GM18517 (cell line): Measurements from ENCODE around the gene USP9X.
"Not testable (repeated sequence)": the region's sequence is repeated elsewhere in the genome, so short reads cannot be mapped to it uniquely, and the experiment has no call there.

Source experiments
- ATAC-seq: cut with Tn5 transposase; IDR thresholded peaks from one replicate; pipeline ENCODE4 v1.9.1; 2021; ENCODE audit warnings: mild to moderate bottlenecking, moderate library complexity; ENCODE audit not compliant: unreplicated experiment

Gene USP9X

DNA sequence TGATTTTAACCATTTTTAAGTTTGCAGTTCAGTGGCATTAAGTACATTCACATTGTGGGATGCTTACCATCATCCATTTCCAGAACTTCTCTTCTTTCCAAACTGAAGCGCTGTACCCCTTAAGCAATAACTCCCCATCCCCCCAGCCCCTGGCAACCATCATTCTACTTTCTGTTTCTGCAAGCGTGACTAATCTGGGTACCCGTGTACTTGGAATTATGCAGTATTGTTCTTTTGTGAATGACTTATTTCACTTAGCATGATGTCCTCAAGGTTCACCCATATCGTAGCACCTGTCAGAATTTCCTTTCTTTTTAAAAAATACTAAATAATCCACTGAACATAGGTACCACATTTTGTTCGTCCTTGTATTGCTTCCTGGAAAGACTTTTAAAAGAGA lies 32.9 kb downstream of the USP9X start:
- no peak for ATAC-seq

DNA sequence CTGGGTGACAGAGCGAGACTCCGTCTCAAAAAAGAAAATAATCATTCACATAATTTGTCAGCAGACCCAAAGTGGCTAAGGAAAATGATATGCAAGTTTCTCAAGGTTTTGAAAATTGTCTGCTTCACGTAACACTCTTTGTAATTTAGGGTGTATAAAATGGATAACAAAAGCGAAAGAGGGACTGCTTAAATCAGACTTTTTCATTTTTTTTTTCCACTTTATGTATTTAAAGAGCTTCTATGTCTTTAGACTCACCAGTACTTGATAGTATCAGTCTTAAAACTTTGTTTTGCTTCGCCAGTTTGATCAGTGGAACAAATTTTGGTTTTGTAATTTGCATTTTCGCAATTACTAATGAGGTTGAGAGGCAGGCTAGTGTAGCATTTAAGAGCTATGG lies 34.6 kb downstream of the USP9X start:
- ATAC-seq, result no peak

DNA sequence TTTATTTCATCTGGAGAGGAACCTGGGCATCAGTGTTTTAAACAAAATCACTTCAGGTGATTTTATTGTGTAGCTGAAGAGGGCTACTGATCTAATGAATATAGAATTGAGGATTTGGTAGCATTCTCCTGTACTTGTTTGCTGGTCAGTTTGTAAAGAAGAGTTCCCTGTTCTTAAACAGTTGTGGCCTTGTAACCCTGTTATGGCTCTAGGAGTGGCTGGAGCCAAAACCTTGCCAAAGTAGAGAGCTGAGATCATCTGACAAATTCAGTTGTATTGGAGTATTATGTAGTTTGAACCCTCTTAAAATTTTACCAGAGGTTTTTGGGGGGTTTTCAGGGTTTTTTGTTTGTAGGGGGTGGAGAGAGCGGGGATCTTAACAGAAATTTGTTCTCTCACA lies 36.5 kb downstream of the USP9X start:
- ATAC-seq, result no peak

DNA sequence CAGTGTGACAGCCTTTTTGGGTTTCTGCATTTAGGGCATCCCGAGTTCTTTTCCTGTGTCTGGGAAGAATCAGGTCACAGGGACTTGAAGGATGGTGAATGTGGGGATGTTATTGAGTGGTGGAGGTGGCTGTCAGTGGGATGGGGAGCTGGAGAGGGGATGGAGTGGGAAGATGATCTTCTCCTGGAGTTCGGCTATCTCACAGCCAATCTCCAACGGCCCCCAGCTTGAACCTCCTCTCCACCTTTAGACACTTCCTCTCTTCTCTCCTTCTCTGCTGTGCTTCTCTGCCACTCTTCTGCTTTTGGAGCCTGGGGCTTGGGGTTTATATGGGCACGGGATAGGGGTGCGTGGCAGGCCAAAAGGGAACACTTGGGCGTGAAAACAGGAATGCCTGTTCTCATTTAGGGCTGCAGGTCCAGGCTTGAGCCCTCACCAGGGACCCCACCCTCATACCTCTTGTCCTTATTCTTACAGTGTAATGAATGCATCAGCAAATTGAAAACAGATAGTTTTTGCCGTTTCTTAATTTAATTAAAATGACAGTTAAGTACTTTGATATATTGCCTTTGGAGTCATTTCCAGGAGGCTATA lies 37.5 kb downstream of the USP9X start:
- no peak for ATAC-seq

DNA sequence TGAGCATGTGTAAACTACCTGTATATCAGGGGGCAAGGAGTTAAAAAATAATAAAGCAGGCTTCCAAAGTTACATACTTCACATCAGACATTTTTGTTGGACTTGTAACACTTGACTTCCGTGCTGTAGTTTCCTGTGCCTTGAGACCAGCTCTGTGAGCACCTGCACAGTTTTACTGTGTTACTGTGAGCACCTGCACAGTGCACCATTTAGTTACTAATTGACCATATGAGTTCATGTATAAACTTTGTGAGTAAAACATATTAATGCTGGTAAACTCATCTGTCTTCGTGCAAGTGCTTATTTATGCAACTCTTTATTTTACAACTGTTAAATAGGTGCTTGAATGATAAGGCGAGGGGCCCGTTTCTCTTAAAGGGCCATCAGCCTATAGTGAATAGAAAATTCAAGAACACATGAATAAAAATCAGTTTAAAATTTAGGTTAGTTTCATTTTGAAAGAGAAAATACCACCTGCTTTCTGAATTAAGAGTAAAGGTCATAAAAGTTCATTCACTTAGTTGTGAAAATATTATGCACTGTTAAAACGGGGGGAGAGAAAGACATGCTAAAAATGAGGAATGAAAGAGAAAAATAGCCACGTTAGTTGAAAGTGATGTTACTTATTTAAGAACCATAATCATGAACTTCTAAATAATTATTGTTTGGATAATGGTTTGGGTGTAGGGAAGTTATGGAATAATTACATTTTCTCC lies 42.4 kb downstream of the USP9X start:
- peak; percentile 53 for ATAC-seq

DNA sequence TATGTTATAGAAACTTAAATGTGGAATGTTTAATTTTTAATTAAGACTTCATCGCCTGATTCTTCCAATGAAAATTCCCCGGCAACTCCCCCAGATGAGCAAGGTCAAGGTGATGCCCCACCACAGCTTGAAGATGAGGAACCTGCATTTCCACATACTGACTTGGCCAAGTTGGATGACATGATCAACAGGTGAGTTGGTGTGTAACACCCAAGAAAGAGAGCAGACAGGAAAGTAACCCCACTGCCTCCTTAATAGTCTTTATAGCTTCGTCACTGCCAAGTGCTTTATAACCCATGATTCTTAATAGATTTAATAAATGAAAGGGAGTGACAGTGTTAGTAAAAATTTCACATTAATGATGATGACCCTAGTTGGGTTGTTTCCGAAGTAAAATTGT lies 43.7 kb downstream of the USP9X start:
- no peak for ATAC-seq

DNA sequence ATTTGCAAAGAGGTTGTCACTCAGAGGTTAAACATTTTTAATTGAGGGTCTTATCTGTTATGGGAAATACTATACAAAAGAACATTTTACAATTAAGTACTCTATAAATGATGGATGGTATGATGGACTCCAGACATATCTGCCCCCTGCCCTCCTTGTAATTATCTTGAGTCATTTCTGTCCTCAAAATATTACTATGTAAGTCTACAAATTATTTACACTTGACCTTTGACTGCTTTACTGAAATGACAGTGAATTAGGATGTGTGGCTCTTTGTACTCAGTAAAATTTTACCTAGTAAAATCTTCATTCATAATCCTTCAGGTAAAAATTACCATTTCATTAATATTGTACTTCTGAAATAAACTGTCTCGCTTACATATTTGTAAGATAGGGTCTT lies 46.5 kb downstream of the USP9X start:
- no peak for ATAC-seq

DNA sequence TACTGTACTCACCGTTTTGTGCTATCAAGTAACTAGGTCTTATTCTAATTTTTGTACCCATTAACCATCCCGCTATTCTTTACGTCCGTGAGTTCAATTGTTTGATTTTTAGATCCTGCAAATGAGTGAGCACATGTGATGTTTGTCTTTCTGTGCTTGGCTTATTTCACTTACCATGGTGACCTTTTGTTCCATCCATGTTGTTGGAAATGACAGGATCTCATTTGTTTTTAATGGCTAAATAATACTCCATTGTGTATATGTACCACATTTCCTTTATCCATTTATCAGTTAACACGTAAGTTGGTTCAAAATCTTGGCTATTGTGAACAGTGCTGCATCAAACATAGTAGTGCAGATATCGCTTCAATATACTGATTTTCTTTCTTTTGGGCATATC lies 48.3 kb downstream of the USP9X start:
- no peak for ATAC-seq

DNA sequence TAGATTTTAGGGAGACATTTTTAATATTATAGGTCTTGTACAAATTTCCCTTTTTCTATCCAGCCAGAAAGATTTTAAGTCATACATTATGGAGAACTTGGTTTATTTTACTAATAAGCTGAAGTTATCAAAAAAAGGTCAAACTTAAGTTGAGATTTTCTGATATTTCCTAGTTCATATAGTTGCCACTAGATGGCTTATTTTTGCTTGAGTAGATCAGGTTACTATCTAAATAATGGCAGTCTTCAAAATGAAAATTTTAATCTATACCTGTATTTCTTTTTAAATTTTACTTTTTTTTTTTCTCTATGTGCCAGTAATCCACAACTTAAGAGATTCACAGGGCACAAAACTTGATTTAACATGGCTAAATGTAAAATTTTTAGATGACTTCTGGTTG lies 52.3 kb downstream of the USP9X start:
- ATAC-seq, result no peak

DNA sequence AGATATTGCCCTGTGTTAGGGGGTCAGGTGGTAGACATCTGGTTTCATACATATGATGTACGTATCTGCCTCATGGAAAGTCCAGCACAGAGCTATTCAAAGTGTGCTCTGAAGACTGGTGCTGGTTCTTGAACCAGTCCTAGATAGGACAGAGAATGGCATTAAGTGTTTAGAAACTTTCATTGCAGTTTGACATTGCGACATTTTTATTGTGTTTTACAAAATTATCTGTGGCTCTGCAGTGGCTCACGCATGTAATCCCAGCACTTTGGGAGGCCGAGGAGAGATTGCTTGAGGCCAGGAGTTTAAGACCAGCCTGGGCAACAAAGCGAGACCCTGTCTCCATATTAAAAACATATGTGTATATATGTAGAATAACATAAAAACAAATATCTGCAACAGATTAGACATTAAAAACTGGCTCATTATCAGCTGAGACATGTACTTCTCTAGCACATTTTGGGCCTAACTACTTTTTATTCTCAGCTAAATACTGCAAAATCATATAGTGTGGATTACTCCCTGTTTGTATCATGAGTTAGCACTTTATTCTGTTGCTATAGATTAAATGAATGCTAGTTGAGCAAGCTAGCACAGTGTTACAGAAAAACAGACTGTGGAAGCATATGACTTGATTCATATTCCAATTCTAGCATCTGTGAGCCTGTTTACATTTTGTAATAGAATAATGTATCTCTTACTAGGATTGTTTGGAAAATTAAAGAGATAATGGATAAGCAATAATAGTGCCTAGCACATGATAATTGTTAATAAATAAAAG lies 57.1 kb downstream of the USP9X start:
- ATAC-seq, result no peak

DNA sequence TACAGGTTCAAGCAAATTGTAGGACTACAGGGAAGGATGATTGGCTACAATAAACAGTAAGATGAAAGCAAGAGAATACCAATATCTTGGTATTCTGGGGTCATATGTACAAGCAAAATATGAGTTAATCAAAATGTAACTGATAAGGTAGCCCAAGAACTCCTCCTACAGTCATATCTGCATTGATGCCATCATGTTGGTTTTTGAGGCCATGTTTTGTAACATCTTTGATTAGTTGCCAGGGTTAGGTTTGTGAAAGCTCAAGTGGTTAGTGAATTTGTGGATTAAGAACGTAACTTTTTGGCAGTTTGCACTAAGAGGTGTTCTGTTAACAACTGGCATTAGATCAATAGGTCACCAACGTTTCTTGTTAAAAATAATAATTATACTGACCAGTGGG lies 59.6 kb downstream of the USP9X start:
- no peak for ATAC-seq

DNA sequence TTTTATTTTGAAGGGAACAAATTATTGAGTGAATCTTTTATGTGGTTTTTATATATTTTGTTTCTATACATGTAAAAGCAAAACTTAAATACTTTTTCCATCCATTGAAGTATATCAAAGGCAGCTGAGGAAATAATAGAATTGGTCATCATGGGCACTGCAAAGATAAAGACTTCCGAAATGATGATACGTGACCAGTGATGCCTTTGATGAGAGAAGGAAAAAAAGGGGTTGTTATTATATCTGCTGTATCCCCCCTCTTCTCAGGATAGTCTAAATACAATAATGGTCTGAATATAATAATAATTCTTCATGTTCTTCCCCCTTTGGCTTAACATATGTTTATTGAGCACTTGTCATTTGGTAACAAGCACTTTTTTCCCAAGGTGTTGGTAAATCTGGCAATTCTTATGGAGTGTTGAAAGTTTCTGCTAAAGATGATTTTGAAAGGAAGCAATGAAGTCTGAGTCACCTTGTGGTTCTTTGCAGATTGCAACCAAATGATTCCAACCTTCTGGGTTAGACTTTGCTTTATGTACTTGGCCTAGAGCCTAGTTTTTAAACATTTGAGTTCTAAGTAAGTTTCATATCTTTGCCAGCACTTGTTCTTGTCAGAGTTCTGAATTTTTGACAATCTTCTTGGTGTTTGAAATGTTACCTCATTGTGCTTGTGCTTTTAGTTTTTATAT lies 60.8 kb downstream of the USP9X start:
- ATAC-seq, result no peak

DNA sequence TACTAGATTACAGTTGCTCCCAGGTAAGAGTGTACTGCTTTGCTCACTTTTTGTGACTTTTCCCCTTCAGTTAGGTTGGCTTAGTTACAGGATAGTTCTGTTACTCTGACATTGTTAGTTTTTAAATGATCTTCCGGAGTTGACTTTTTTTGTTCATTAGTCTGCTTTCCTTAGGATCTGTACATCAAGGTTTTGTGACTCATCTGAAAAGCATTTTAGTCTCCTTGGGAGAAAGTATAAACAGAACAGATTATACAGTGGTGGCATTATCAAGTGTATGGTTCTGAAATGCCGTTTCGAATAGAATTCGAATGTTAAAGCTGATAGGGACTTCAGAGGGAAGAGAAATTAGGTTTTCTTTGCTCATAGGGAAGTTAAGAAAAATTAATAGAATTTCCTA lies 63.3 kb downstream of the USP9X start:
- ATAC-seq, result no peak

DNA sequence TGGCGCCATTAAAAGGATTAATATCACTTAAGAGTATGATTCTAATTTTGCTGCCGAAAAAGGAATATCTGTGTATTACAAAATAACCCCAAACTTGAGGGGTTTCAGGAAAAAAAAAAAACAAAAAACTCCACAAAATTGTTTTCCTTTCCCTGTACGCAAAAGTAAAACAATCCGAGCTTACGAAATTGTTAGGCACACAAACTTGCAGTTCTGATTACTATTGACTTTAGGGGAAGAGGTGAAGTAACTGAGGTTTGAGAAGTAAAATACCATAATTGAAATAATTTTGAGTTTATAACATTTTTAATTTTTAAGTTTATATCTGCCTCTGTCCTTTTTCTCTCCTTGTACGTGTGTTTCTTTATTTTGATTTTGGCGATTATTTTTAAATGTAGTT lies 64.8 kb downstream of the USP9X start:
- ATAC-seq, result no peak

DNA sequence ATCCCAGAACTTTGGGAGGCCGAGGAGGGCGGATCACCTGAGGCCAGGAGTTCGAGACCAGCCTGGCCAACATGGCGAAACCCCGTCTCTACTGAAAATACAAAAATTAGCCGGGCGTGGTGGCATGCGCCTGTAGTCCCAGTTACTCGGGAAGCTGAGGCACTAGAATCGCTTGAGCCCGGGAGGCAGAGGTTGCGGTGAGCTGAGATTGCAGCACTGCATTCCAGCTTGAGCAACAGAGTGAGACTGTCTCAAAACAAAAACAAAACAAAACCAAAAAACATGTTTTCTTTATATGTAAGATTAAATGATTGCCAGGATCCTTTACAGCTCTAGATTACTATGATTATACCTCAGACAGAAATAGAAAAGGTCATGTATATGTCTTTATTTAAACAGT lies 66.5 kb downstream of the USP9X start:
- not testable (repeated sequence) for ATAC-seq

DNA sequence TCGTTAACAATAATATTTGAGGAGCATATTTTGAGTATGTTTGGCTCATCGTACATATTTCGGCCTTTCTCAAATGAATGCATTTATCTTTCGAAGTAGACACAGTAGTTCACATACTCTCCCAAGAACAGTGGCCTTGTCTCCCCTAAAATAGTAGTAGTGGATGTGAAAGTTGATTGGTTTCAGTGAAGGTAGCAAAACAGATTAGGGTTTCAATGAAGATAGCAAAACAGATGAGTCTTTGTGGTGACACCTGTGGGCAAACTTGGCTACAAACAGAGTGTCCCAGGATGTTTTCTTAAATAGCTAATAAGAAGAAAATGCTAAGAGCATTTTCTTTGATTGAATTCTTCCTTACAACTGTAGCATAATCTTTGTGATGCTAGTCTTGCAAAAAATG lies 67.0 kb downstream of the USP9X start:
- no peak for ATAC-seq

DNA sequence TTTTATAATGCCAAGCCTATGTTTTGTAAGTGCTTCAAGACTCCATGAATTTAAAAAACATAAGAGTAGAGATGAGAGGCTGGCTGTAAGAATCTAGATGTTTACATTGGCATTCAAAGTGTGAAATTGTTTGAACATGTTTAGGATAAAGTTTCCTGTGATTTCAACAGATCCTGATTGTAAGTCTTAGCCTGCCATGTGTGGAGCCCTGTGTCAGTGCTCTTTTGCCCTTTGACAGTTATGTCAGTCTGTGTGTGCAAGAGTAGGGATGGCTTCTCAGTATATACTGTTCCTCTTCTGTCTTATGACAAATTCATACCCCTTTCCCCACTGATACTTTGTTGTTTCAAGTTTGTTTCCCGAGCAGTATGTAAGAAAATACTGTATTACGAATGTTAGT lies 68.2 kb downstream of the USP9X start:
- ATAC-seq, result no peak

DNA sequence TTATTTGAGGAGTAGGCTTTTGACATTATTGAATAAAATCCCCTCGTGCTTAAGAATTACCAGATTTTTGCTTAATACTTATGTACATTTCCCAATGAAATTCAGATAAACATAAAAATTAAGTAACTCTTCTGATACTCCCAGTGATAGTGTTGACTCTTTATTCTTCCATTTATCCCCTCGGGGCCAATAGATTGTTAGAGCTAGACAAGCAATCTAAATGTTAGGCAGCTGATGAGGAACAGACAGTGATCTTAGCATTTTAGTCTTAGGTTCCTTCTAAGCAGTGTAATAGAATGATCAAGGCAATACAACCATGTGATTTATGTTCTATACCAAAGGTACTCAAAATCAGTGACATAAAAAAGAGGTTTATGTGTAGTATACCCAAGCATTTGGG lies 68.7 kb downstream of the USP9X start:
- no peak for ATAC-seq

DNA sequence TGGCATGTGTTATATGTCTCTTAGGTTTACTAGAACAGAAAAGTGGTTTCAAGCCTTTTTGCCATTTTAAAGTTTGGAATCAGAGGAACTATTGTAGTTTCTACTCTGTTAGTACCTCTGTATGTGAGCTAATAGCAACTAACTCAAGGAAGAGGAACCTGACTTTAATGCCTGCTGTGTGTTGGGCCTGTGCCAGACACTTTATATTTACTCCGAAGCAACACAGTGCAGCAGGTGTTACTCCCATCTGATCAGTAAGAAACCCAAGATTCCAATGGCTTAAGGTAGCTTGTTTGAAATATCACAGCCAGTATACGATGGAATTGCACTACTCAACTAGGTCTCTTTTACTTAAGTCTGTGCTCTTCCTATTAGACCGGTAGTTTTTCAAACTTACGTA lies 79.2 kb downstream of the USP9X start:
- no peak for ATAC-seq

DNA sequence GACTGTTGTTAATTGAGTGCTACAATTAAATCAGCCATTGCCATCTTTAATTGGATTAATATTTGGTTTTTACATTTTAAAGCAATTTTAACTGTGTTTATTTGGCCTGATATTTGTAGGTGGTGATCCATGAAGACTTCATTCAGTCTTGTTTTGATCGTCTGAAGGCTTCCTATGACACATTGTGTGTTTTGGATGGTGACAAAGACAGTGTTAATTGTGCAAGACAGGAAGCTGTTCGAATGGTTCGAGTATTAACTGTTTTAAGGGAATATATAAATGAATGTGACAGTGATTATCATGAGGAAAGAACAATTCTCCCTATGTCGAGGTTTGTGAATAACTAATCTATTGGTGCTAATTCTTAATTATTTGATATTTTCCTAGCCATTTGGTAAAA lies 82.6 kb downstream of the USP9X start:
- ATAC-seq, result no peak

DNA sequence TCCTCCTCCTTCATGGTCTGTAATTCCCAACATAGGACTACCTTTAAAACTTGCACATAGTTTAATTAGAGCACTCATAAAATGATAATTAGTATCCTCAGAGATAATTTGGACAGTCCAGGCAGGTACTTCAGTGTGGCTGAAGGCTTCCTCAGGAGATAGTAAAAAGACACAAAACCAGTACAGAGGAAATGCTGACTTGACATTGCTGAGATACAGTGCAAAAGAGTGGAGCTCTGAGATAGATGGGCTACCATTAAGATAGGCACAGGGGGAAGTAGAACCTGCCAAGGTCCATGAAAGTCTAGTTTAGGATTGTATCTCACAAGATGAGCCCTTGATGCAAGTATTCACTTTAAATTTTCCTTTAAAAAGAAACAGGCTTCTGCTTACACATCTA lies 91.0 kb downstream of the USP9X start:
- no peak for ATAC-seq

DNA sequence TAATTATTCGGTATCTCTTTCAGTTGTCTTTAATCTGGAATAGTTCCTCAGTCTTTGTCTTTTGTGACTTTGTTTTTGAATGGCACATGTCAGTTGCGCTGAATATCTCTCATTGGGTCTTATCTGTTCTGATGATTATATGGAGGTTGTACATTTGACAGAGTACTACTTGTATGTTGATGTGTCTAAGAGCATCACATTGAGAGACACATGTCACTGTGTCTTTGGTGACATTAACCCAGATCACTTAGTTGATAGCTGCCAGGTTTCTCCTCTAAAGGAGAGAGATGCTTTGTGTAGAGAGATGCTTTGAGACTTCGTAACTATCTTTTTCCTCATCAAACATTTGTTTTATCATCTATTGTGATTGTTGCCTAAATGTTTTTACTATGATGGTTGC lies 92.1 kb downstream of the USP9X start:
- no peak for ATAC-seq
